Measurements from ENCODE around the gene GID4. TPM values are rescaled to one million over a fixed set of nuclear protein-coding genes. Genes with fewer than 3 reads are reported as not detected.

Gene GID4
- total and polyA plus RNA-seq, 2 donors (not counting 1 experiment from before 2014, with no cell fraction given), result 9.0 to 10.2 TPM

GRCh38 chr17:18105027-18105426, 65.8 kb downstream of the GID4 start:
- Histone ChIP-seq H3K9me3 (ENCODE audit: control insufficient read depth, insufficient read depth, low read depth, low read length) (no peaks in the 10 kb centered on the region), H3K36me3 (ENCODE audit: control insufficient read depth, insufficient read depth, low read length) (peaks cover 15% of the 10 kb centered on the region), H3K27me3 (ENCODE audit: control insufficient read depth, insufficient read depth, low read length) (no peaks in the 10 kb centered on the region), H3K4me1 (ENCODE audit: control insufficient read depth, extremely low read depth, insufficient read depth, low read length) (no peaks in the 10 kb centered on the region), H2AFZ (ENCODE audit: low read length) (no peak overlapping the region), H3K4me2 (ENCODE audit: extremely low read depth, insufficient read depth, low read length) (no peak overlapping the region), H3K79me2 (ENCODE audit: control insufficient read depth, insufficient read depth, low read length) (no peaks in the 10 kb centered on the region), H3K27ac (ENCODE audit: insufficient read depth, low read length) (no peak overlapping the region), H4K20me1 (ENCODE audit: control insufficient read depth, extremely low read depth, insufficient read depth, low read length) (no peaks in the 10 kb centered on the region), H3K4me3 (replicated peaks in 1 of 4; ENCODE audit: control extremely low read depth in 1 of 4, insufficient read depth in 1 of 4, low read depth in 3 of 4, low read length in 4 of 4) (no peak overlapping the region), H3K9ac (ENCODE audit: insufficient read depth, low read length) (no peak overlapping the region)
- no peak for DNase-seq (ENCODE audit: low read depth in 2 of 2)
- no peak for TF ChIP-seq EZH2 (IDR thresholded peaks at IDR 0.05; ENCODE audit: low read length, missing control alignments)
- TF ChIP-seq CTCF (conservative IDR thresholded peaks at IDR 0.05 in 1 of 2, IDR thresholded peaks at IDR 0.05 in 1 of 2; ENCODE audit: low read depth in 1 of 2, low read length in 2 of 2), result no peak

GRCh38 chr17:18105595-18105994, 66.4 kb downstream of the GID4 start:
- no peak overlapping the region for H3K9ac ChIP-seq (ENCODE audit: insufficient read depth, low read length)
- H3K79me2 ChIP-seq (ENCODE audit: control insufficient read depth, insufficient read depth, low read length), result no peaks in the 10 kb centered on the region
- H2AFZ ChIP-seq (ENCODE audit: low read length), result no peak overlapping the region
- no peak overlapping the region for H3K27ac ChIP-seq (ENCODE audit: insufficient read depth, low read length)
- H3K36me3 ChIP-seq (ENCODE audit: control insufficient read depth, insufficient read depth, low read length), result peaks cover 13% of the 10 kb centered on the region
- H3K27me3 ChIP-seq (ENCODE audit: control insufficient read depth, insufficient read depth, low read length), result peaks cover under 1% of the 10 kb centered on the region
- H3K9me3 ChIP-seq (ENCODE audit: control insufficient read depth, insufficient read depth, low read depth, low read length), result no peaks in the 10 kb centered on the region
- H3K4me1 ChIP-seq (ENCODE audit: control insufficient read depth, extremely low read depth, insufficient read depth, low read length), result no peaks in the 10 kb centered on the region
- TF ChIP-seq EZH2 (IDR thresholded peaks at IDR 0.05; ENCODE audit: low read length, missing control alignments) (no peak), CTCF (conservative IDR thresholded peaks at IDR 0.05 in 1 of 2, IDR thresholded peaks at IDR 0.05 in 1 of 2; ENCODE audit: low read depth in 1 of 2, low read length in 2 of 2) (no peak)
- no peak for DNase-seq (ENCODE audit: low read depth in 2 of 2)
- no peak overlapping the region for H3K4me3 ChIP-seq (replicated peaks in 1 of 4; ENCODE audit: control extremely low read depth in 1 of 4, insufficient read depth in 1 of 4, low read depth in 3 of 4, low read length in 4 of 4)
- H4K20me1 ChIP-seq (ENCODE audit: control insufficient read depth, extremely low read depth, insufficient read depth, low read length), result no peaks in the 10 kb centered on the region
- no peak overlapping the region for H3K4me2 ChIP-seq (ENCODE audit: extremely low read depth, insufficient read depth, low read length)

GRCh38 chr17:18106211-18106610, 67.0 kb downstream of the GID4 start:
- Histone ChIP-seq H3K27me3 (ENCODE audit: control insufficient read depth, insufficient read depth, low read length) (peaks cover 4% of the 10 kb centered on the region), H3K9me3 (ENCODE audit: control insufficient read depth, insufficient read depth, low read depth, low read length) (no peaks in the 10 kb centered on the region), H2AFZ (ENCODE audit: low read length) (no peak overlapping the region), H4K20me1 (ENCODE audit: control insufficient read depth, extremely low read depth, insufficient read depth, low read length) (no peaks in the 10 kb centered on the region), H3K79me2 (ENCODE audit: control insufficient read depth, insufficient read depth, low read length) (no peaks in the 10 kb centered on the region), H3K4me2 (ENCODE audit: extremely low read depth, insufficient read depth, low read length) (no peak overlapping the region), H3K27ac (ENCODE audit: insufficient read depth, low read length) (no peak overlapping the region), H3K4me1 (ENCODE audit: control insufficient read depth, extremely low read depth, insufficient read depth, low read length) (no peaks in the 10 kb centered on the region), H3K9ac (ENCODE audit: insufficient read depth, low read length) (no peak overlapping the region), H3K36me3 (ENCODE audit: control insufficient read depth, insufficient read depth, low read length) (peaks cover 10% of the 10 kb centered on the region), H3K4me3 (replicated peaks in 1 of 4; ENCODE audit: control extremely low read depth in 1 of 4, insufficient read depth in 1 of 4, low read depth in 3 of 4, low read length in 4 of 4) (no peak overlapping the region)
- no peak for TF ChIP-seq CTCF (conservative IDR thresholded peaks at IDR 0.05 in 1 of 2, IDR thresholded peaks at IDR 0.05 in 1 of 2; ENCODE audit: low read depth in 1 of 2, low read length in 2 of 2)
- no peak for TF ChIP-seq EZH2 (IDR thresholded peaks at IDR 0.05; ENCODE audit: low read length, missing control alignments)
- no peak for DNase-seq (ENCODE audit: low read depth in 2 of 2)

Data from fibroblast of lung (primary cell).